ENCODE data around the gene CENPP.

Gene CENPP

GRCh38 chr9:92295240-92295790 lies 30.4 kb upstream of the CENPP start:
- TF ChIP-seq ZBTB7A (IDR thresholded peaks at IDR 0.05; ENCODE audit: low read depth), result no peak
- TF ChIP-seq TEAD4 (IDR thresholded peaks at IDR 0.05), result no peak
- no peak for TF ChIP-seq EGR1 (IDR thresholded peaks at IDR 0.05)
- no peak for TF ChIP-seq CEBPB (IDR thresholded peaks at IDR 0.05)
- TF ChIP-seq RAD21 (IDR thresholded peaks at IDR 0.05; ENCODE audit: low read depth), result no peak
- TF ChIP-seq EP300 (IDR thresholded peaks at IDR 0.05; ENCODE audit: borderline replicate concordance), result no peak
- TF ChIP-seq, protein P1, sequence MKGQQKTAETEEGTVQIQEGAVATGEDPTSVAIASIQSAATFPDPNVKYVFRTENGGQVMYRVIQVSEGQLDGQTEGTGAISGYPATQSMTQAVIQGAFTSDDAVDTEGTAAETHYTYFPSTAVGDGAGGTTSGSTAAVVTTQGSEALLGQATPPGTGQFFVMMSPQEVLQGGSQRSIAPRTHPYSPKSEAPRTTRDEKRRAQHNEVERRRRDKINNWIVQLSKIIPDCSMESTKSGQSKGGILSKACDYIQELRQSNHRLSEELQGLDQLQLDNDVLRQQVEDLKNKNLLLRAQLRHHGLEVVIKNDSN (IDR thresholded peaks at IDR 0.05), result no peak
- no peak for TF ChIP-seq YY1 (IDR thresholded peaks at IDR 0.05; ENCODE audit: low read depth)

- TF ChIP-seq, protein P1 (IDR thresholded peaks at IDR 0.05), result no peak
- TF ChIP-seq RAD21 (IDR thresholded peaks at IDR 0.05; ENCODE audit: low read depth) (no peak), EP300 (IDR thresholded peaks at IDR 0.05; ENCODE audit: borderline replicate concordance) (no peak), ZBTB7A (IDR thresholded peaks at IDR 0.05; ENCODE audit: low read depth) (no peak), TAF1 (IDR thresholded peaks at IDR 0.05; ENCODE audit: low read depth) (no peak), NFIC (IDR thresholded peaks at IDR 0.05) (no peak), FOXM1 (IDR thresholded peaks at IDR 0.05; ENCODE audit: borderline replicate concordance, low read depth) (no peak), EGR1 (IDR thresholded peaks at IDR 0.05) (no peak), CEBPB (IDR thresholded peaks at IDR 0.05) (no peak), TEAD4 (IDR thresholded peaks at IDR 0.05) (no peak), CREB1 (IDR thresholded peaks at IDR 0.05; ENCODE audit: low read depth) (no peak)
Measured at GRCh38 chr9:92295827-92296258, 29.9 kb upstream of the CENPP start.

DNA sequence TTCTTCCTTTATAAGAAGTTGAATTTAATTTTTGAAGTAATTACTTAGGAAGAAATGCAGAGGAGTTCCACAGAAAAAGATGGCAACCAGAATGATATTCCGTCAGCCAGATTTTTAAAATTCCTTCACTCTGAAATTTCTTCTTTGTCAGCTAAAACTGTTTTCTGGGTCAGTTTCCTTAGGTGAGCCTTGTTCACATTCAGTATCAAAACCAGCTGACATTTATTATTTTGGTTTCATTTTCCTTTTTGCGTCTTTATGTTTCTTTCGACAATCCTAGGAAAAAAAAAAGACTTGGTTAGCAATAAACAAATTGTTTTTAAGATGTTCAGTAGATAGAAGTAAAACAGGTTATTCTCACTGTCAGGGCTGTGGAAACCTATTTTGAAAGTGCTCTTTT lies 28.1 kb upstream of the CENPP start:
- TF ChIP-seq TAF1 (IDR thresholded peaks at IDR 0.05; ENCODE audit: low read depth) (no peak), EP300 (IDR thresholded peaks at IDR 0.05; ENCODE audit: borderline replicate concordance) (no peak), CEBPB (IDR thresholded peaks at IDR 0.05) (no peak), ZBTB7A (IDR thresholded peaks at IDR 0.05; ENCODE audit: low read depth) (no peak), YY1 (IDR thresholded peaks at IDR 0.05; ENCODE audit: low read depth) (no peak), EGR1 (IDR thresholded peaks at IDR 0.05) (no peak), TEAD4 (IDR thresholded peaks at IDR 0.05) (no peak), REST (IDR thresholded peaks at IDR 0.05; ENCODE audit: low read depth) (no peak), CREB1 (IDR thresholded peaks at IDR 0.05; ENCODE audit: low read depth) (no peak), NFIC (IDR thresholded peaks at IDR 0.05) (no peak), FOXM1 (IDR thresholded peaks at IDR 0.05; ENCODE audit: borderline replicate concordance, low read depth) (no peak), TCF12 (IDR thresholded peaks at IDR 0.05; ENCODE audit: low read depth) (no peak), RAD21 (IDR thresholded peaks at IDR 0.05; ENCODE audit: low read depth) (no peak)
- TF ChIP-seq, protein P1 (IDR thresholded peaks at IDR 0.05), result no peak
- TF ChIP-seq, protein P2, sequence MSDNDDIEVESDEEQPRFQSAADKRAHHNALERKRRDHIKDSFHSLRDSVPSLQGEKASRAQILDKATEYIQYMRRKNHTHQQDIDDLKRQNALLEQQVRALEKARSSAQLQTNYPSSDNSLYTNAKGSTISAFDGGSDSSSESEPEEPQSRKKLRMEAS (IDR thresholded peaks at IDR 0.05), result no peak

- no peak for TF ChIP-seq EGR1 (IDR thresholded peaks at IDR 0.05)
Measured at GRCh38 chr9:92298036-92298435, 27.7 kb upstream of the CENPP start.

DNA sequence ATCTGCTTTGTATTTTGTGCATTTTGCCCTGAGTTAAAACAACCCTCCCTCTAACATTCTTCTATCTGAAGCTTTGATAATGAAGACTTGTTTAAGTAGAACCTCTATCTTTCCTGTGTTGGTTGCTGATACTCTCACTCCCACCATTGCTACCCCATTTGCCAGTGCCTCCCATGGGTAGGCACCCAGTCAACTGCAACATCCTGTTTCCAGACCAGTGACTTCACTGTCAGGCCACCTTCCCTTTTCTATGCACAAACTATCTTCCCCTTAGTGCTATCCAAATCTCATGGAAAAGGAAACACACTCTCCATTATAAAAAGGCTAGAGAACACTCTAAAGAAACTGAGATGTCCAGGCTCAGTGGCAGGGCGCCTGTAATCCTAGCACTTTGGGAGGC lies 26.6 kb upstream of the CENPP start:
- TF ChIP-seq YY1 (IDR thresholded peaks at IDR 0.05; ENCODE audit: low read depth) (no peak), EP300 (IDR thresholded peaks at IDR 0.05; ENCODE audit: borderline replicate concordance) (no peak), TAF1 (IDR thresholded peaks at IDR 0.05; ENCODE audit: low read depth) (no peak), CEBPB (IDR thresholded peaks at IDR 0.05) (no peak), CREB1 (IDR thresholded peaks at IDR 0.05; ENCODE audit: low read depth) (no peak), ZBTB7A (IDR thresholded peaks at IDR 0.05; ENCODE audit: low read depth) (no peak), TCF12 (IDR thresholded peaks at IDR 0.05; ENCODE audit: low read depth) (no peak), TEAD4 (IDR thresholded peaks at IDR 0.05) (no peak), RAD21 (IDR thresholded peaks at IDR 0.05; ENCODE audit: low read depth) (no peak), FOXM1 (IDR thresholded peaks at IDR 0.05; ENCODE audit: borderline replicate concordance, low read depth) (no peak), REST (IDR thresholded peaks at IDR 0.05; ENCODE audit: low read depth) (no peak), NFIC (IDR thresholded peaks at IDR 0.05) (no peak), EGR1 (IDR thresholded peaks at IDR 0.05) (no peak)
- TF ChIP-seq, protein P1 (IDR thresholded peaks at IDR 0.05), result no peak
- TF ChIP-seq, protein P2 (IDR thresholded peaks at IDR 0.05), result no peak

Data from Ishikawa (cell line).